OCI-LY3 (cell line): ENCODE measurements around the gene ST6GAL1.
A peak's percentile ranks its signal among the peaks of the same experiment; 100 is the strongest.

Experiments used
- H2AFZ ChIP-seq: fragments of 200-600, 300-600 bp; shearing (Covaris generic); 2 replicates; pipeline ENCODE4 v1.6.0; 2014; ENCODE audit warnings: antibody characterized with exemption, low read depth, low read length
- H3K27ac ChIP-seq: fragments of 200-600, 300-600 bp; sonication (generic); 2 replicates; pipeline ENCODE4 v1.5.1; 2014; ENCODE audit warnings: mild to moderate bottlenecking, low read length, moderate library complexity, mixed read lengths
- H3K27me3 ChIP-seq: fragments of 200-600, 300-600 bp; sonication (generic); 2 replicates; pipeline ENCODE4 v1.6.1; 2014; ENCODE audit warnings: low read depth, low read length, mixed read lengths
- H3K36me3 ChIP-seq: fragments of 200-600, 300-600 bp; sonication (generic); replicated peaks from 2 replicates; pipeline ENCODE3; 2014; ENCODE audit warnings: low read depth, low read length, mixed read lengths
- H3K4me1 ChIP-seq: fragments of 300-600, 200-600 bp; sonication (generic); 2 replicates; pipeline ENCODE4 v1.6.1; 2014; ENCODE audit warnings: low read length, mixed read lengths
- H3K4me2 ChIP-seq: fragments of 200-600, 300-600 bp; sonication (generic); 2 replicates; pipeline ENCODE4 v1.6.1; 2014; ENCODE audit warnings: low read length, mixed read lengths
- H3K4me3 ChIP-seq: fragments of 300-600, 200-600 bp; sonication (generic); 2 replicates; pipeline ENCODE4 v1.5.1; 2014; ENCODE audit warnings: antibody characterized with exemption, mild to moderate bottlenecking, low read length, moderate library complexity
- H3K79me2 ChIP-seq: fragments of 300-600, 200-600 bp; shearing (Covaris generic); 2 replicates; pipeline ENCODE4 v1.6.1; 2014; ENCODE audit warnings: mild to moderate bottlenecking, low read length, mixed read lengths
- H3K9ac ChIP-seq: fragments of 300-600, 200-600 bp; shearing (Covaris generic); 2 replicates; pipeline ENCODE4 v1.6.0; 2014; ENCODE audit warnings: mild to moderate bottlenecking, low read length, moderate library complexity
- H3K9me3 ChIP-seq: fragments of 200-600, 300-600 bp; shearing (Covaris generic); 2 replicates; pipeline ENCODE4 v1.6.1; 2014; ENCODE audit warnings: low read length, mixed read lengths; ENCODE audit not compliant: insufficient read depth
- H4K20me1 ChIP-seq: fragments of 200-600, 300-600 bp; sonication (generic); 2 replicates; pipeline ENCODE4 v1.6.1; 2016; ENCODE audit warnings: low read length, mixed read lengths; ENCODE audit not compliant: insufficient read depth
- EZH2phosphoT487 ChIP-seq: fragments of 200-600 bp; shearing (Covaris generic); IDR thresholded peaks from 2 replicates; pipeline ENCODE4 v1.6.1; 2018; ENCODE audit warnings: antibody characterized with exemption, mixed run types, low read depth
- TF ChIP-seq, protein P1 (sequence below): fragments of 200-600, 300-600 bp; sonication (generic); IDR thresholded peaks from 2 replicates; pipeline ENCODE4 v1.5.1; 2014; ENCODE audit warnings: antibody characterized with exemption, low read length, low read depth

ST6GAL1 gene

DNA sequence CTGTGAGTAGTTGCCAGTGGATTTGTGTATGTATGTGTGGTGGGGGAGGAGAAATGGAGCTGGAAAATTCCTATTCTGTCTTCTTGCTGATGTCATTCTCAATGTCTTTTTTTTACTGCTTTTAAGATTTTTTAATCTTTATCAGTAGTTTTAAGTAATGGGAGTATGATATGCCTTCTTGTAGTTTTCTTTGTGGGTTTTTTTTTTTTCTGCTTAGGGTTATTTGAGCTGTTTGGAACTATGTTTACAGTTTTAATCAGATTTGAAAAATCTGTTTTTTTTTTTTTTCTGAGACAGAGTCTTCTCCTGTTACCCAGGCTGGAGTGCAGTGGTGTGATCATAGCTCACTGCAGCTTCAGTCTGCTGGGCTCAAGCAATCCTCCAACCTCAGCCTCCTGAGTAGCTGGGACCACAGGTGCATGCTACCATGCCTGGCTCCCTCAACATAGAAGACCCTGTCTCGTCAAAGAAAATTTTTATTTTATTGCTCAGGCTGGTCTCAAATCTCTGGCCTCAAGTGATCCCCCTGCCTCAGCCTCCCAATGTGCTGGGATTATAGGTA, 171.8 kb downstream of the ST6GAL1 start:
- no peak overlapping the region for H3K4me3 ChIP-seq
- H3K9me3 ChIP-seq: no peaks in the 10 kb centered on the region
- TF ChIP-seq, protein P1, sequence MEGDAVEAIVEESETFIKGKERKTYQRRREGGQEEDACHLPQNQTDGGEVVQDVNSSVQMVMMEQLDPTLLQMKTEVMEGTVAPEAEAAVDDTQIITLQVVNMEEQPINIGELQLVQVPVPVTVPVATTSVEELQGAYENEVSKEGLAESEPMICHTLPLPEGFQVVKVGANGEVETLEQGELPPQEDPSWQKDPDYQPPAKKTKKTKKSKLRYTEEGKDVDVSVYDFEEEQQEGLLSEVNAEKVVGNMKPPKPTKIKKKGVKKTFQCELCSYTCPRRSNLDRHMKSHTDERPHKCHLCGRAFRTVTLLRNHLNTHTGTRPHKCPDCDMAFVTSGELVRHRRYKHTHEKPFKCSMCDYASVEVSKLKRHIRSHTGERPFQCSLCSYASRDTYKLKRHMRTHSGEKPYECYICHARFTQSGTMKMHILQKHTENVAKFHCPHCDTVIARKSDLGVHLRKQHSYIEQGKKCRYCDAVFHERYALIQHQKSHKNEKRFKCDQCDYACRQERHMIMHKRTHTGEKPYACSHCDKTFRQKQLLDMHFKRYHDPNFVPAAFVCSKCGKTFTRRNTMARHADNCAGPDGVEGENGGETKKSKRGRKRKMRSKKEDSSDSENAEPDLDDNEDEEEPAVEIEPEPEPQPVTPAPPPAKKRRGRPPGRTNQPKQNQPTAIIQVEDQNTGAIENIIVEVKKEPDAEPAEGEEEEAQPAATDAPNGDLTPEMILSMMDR: no peak
- no peak for TF ChIP-seq EZH2phosphoT487
- peaks cover 11% of the 10 kb centered on the region; the same call in 1 of the 2 replicates for H3K4me1 ChIP-seq
- H3K36me3 ChIP-seq: no peaks in the 10 kb centered on the region
- 0 out of 2 replicates have a peak overlapping the region, but pooled peaks have one; percentile 0 for H2AFZ ChIP-seq
- H4K20me1 ChIP-seq: no peaks in the 10 kb centered on the region
- no peak overlapping the region for H3K9ac ChIP-seq
- H3K27ac ChIP-seq: no peak overlapping the region
- no peaks in the 10 kb centered on the region for H3K79me2 ChIP-seq
- H3K27me3 ChIP-seq: no peaks in the 10 kb centered on the region
- peak overlapping the region; percentile 38 for H3K4me2 ChIP-seq

DNA sequence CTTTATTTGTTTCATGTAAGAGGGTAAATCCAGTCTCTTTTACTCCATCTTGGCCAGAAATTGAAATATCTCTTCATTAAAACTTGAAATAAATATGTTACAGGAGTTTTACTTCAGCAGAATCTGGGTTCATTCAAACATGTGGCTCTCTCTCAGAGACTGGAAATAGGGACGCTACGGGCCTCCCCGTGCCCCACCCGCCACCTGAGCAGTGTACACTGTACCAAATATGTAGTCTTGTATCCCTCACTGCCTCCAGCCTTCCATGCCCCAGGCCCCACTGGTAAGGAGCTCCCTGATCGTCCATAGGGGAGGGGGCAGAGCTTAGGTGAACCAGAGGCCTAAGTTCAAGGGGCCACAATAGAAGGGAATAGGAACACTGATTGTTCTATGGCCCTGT, 172.9 kb downstream of the ST6GAL1 start:
- Histone ChIP-seq H3K9ac (no peak overlapping the region), H4K20me1 (no peaks in the 10 kb centered on the region), H2AFZ (no peak overlapping the region), H3K36me3 (no peaks in the 10 kb centered on the region), H3K4me2 (no peak overlapping the region), H3K4me3 (no peak overlapping the region), H3K27ac (no peak overlapping the region), H3K4me1 (peaks cover 11% of the 10 kb centered on the region; the same call in 1 of the 2 replicates), H3K79me2 (no peaks in the 10 kb centered on the region), H3K9me3 (no peaks in the 10 kb centered on the region), H3K27me3 (no peaks in the 10 kb centered on the region)
- TF ChIP-seq, protein P1: no peak
- no peak for TF ChIP-seq EZH2phosphoT487

DNA sequence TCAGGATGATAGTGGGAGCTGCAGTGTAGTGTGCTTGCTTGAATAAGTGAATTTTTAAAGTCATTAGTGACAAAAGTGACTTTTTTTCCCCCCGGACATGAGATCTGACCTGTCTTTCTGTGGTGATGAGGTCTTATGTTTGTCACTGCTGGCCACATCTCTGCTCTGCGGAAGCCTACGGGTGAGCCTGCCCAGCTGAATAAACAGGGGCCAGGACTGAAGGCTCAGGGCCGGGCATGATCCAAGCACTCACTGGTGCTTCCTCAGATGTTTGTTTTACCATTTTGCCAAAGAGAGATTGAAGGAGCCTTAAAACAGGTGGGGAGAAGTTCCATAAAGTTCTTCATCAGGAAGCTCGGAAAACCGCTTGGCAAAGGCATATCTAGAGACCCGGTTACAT, 174.0 kb downstream of the ST6GAL1 start:
- Histone ChIP-seq H3K4me3 (no peak overlapping the region), H3K79me2 (no peaks in the 10 kb centered on the region), H3K4me1 (peaks cover 12% of the 10 kb centered on the region), H2AFZ (no peak overlapping the region), H3K9me3 (no peaks in the 10 kb centered on the region), H3K27ac (no peak overlapping the region), H4K20me1 (no peaks in the 10 kb centered on the region), H3K9ac (no peak overlapping the region), H3K36me3 (no peaks in the 10 kb centered on the region), H3K27me3 (no peaks in the 10 kb centered on the region), H3K4me2 (no peak overlapping the region)
- TF ChIP-seq, protein P1: no peak
- TF ChIP-seq EZH2phosphoT487: no peak

DNA sequence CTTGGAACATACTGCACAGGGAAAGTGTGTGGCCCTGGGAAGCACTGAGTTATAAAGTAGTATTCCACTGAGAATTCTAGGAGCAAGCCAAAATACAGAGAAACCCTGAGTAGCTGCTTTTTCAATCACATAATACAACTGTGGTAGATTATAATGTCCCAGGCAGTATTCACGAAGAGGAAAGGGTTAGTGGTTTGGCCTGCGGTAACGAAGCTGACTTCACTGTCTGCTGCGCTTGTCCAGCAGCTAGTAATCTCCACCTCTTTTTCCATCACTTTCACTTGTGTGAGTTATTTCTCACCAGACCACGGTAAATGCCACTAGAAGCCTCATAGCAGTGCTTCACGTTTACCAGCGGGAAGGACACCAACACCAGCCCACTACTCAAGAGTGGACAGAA, 174.6 kb downstream of the ST6GAL1 start:
- H4K20me1 ChIP-seq: no peaks in the 10 kb centered on the region

More for the DNA sequence above, 174.6 kb downstream of the ST6GAL1 start:
- Histone ChIP-seq H3K27ac (no peak overlapping the region), H3K4me2 (no peak overlapping the region), H3K9ac (no peak overlapping the region), H3K27me3 (no peaks in the 10 kb centered on the region), H3K9me3 (no peaks in the 10 kb centered on the region), H3K79me2 (no peaks in the 10 kb centered on the region), H3K4me1 (peaks cover 18% of the 10 kb centered on the region), H3K4me3 (no peak overlapping the region), H3K36me3 (no peaks in the 10 kb centered on the region), H2AFZ (no peak overlapping the region)
- TF ChIP-seq, protein P1: no peak
- no peak for TF ChIP-seq EZH2phosphoT487
